H1 (cell line): Measurements from ENCODE around the gene EIF4E. TPM values are rescaled to one million over a fixed set of nuclear protein-coding genes. Genes with fewer than 3 reads are reported as not detected.

ENCODE experiments used
- CTCF ChIA-PET: fragments of 300-600 bp; sonication (Branson Sonifier 250); formaldehyde crosslinking; loops from one replicate; lab custom pipeline; 2021; ENCODE audit not compliant: partially characterized antibody; lab: Charles Lee
- POLR2A ChIA-PET: fragments of 300-600 bp; sonication (Branson Sonifier 250); formaldehyde crosslinking; loops from one replicate; lab custom pipeline; 2021; ENCODE audit warnings: inconsistent platforms; ENCODE audit not compliant: partially characterized antibody; lab: Charles Lee
- DNase-seq, 2 experiments: peaks; one replicate each; pipeline versions ENCODE4 v3.0.0 to v3.0.0-alpha.2; 2010 to 2022; ENCODE audit warnings: low spot score in 2 of 2, low read depth in 1 of 2, mixed read lengths in 1 of 2
- FAIRE-seq: peaks from 2 replicates; lab custom pipeline; 2011; peaks lifted over from hg19 to GRCh38; lab: Jason Lieb, UNC
- H2AFZ ChIP-seq: 2 replicates; pipeline ENCODE4 v1.8.1; 2012; ENCODE audit warnings: low read length, inconsistent platforms
- H2AK5ac ChIP-seq: 2 replicates; pipeline ENCODE4 v1.6.1; 2013; ENCODE audit warnings: low read depth, low read length
- H2BK120ac ChIP-seq: replicated peaks from 2 replicates; pipeline ENCODE3; 2013; ENCODE audit warnings: low read depth, low read length, inconsistent platforms
- H2BK12ac ChIP-seq: 2 replicates; pipeline ENCODE4 v1.6.1; 2013; ENCODE audit warnings: low read depth, low read length
- H2BK15ac ChIP-seq: 2 replicates; pipeline ENCODE4 v1.6.1; 2013; ENCODE audit warnings: low read length
- H2BK20ac ChIP-seq: 2 replicates; pipeline ENCODE4 v1.6.1; 2013; ENCODE audit warnings: low read length
- H2BK5ac ChIP-seq: 2 replicates; pipeline ENCODE4 v1.6.1; 2013; ENCODE audit warnings: low read depth, low read length
- H3K14ac ChIP-seq: 2 replicates; pipeline ENCODE4 v1.6.1; 2013; ENCODE audit warnings: inconsistent platforms; ENCODE audit not compliant: insufficient read length
- H3K18ac ChIP-seq: 2 replicates; pipeline ENCODE4 v1.6.1; 2013; ENCODE audit warnings: low read length; ENCODE audit errors: extremely low read depth
- H3K23ac ChIP-seq: 2 replicates; pipeline ENCODE4 v1.6.1; 2013; ENCODE audit warnings: inconsistent platforms; ENCODE audit not compliant: insufficient read length
- H3K23me2 ChIP-seq: 2 replicates; pipeline ENCODE4 v1.6.1; 2013; ENCODE audit warnings: low read depth, low read length
- H3K27ac ChIP-seq: 2 replicates; pipeline ENCODE4 v1.6.1; 2011; ENCODE audit warnings: low read depth, low read length, inconsistent platforms
- H3K27me3 ChIP-seq, 4 experiments: replicated peaks in 1 of 4; 1 replicate in 1 of 4; 2 replicates in 3 of 4; pipeline versions ENCODE4 v1.6.1 to v1.8.1; 2011 to 2013; ENCODE audit warnings: low read length in 3 of 4, mild to moderate bottlenecking in 3 of 4, inconsistent platforms in 2 of 4, mixed read lengths in 2 of 4, moderate library complexity in 1 of 4; ENCODE audit not compliant: control insufficient read depth in 3 of 4, insufficient read depth in 3 of 4; ENCODE audit errors: extremely low read depth in 1 of 4
- H3K36me3 ChIP-seq, 4 experiments: 2 replicates each; pipeline versions ENCODE4 v1.6.1 to v1.8.1; 2011 to 2013; ENCODE audit warnings: mild to moderate bottlenecking in 4 of 4, low read length in 3 of 4, moderate library complexity in 2 of 4, control low read depth in 1 of 4, inconsistent platforms in 1 of 4; ENCODE audit not compliant: insufficient read depth in 4 of 4, control insufficient read depth in 2 of 4
- H3K4ac ChIP-seq: replicated peaks from 2 replicates; pipeline ENCODE3; 2013; ENCODE audit warnings: low read length, low read depth, mixed read lengths, inconsistent platforms; ENCODE audit not compliant: insufficient read length
- H3K4me1 ChIP-seq, 4 experiments: replicated peaks in 1 of 4; 1 replicate in 1 of 4; 2 replicates in 3 of 4; pipeline versions ENCODE4 v1.6.1 to v1.8.1; 2011 to 2013; ENCODE audit warnings: low read length in 3 of 4, inconsistent platforms in 2 of 4, mixed read lengths in 1 of 4; ENCODE audit not compliant: insufficient read depth in 4 of 4, control insufficient read depth in 3 of 4
- H3K4me2 ChIP-seq, 2 experiments: 2 replicates each; pipeline versions ENCODE4 v1.6.1 to v1.8.1; 2011 to 2013; ENCODE audit warnings: low read depth in 2 of 2, low read length in 2 of 2, control low read depth in 1 of 2, inconsistent platforms in 1 of 2, mild to moderate bottlenecking in 1 of 2; ENCODE audit not compliant: insufficient read depth in 1 of 2
- H3K4me3 ChIP-seq, 4 experiments: fragments of 200-600, 300-600 bp in 1 of 4; sonication (generic), shearing (Covaris generic), sonication (Bioruptor Twin) in 1 of 4; 2 replicates each; pipeline versions ENCODE4 v1.5.1 to v1.8.1; 2011 to 2016; ENCODE audit warnings: low read length in 4 of 4, low read depth in 3 of 4, control low read depth in 2 of 4, inconsistent platforms in 2 of 4, mild to moderate bottlenecking in 2 of 4, mixed read lengths in 1 of 4, moderate library complexity in 1 of 4; ENCODE audit not compliant: insufficient read depth in 2 of 4; ENCODE audit errors: extremely low read depth in 1 of 4
- H3K56ac ChIP-seq: replicated peaks from 2 replicates; pipeline ENCODE3; 2013; ENCODE audit warnings: low read depth, mild to moderate bottlenecking, mixed read lengths, low read length, inconsistent platforms; ENCODE audit not compliant: insufficient read length
- H3K79me1 ChIP-seq: 2 replicates; pipeline ENCODE4 v1.6.1; 2013; ENCODE audit warnings: low read depth, low read length, control low read depth
- H3K79me2 ChIP-seq, 2 experiments: 2 replicates each; pipeline versions ENCODE4 v1.6.1 to v1.8.1; 2012 to 2013; ENCODE audit warnings: low read length in 2 of 2, mild to moderate bottlenecking in 2 of 2, inconsistent platforms in 1 of 2; ENCODE audit not compliant: insufficient read depth in 2 of 2, control insufficient read depth in 1 of 2
- H3K9ac ChIP-seq, 4 experiments: replicated peaks in 1 of 4; 1 replicate in 1 of 4; 2 replicates in 3 of 4; pipeline versions ENCODE4 v1.6.1 to v1.8.1; 2011 to 2013; ENCODE audit warnings: low read depth in 3 of 4, low read length in 3 of 4, control low read depth in 2 of 4, mild to moderate bottlenecking in 2 of 4, moderate library complexity in 2 of 4, inconsistent platforms in 1 of 4; ENCODE audit errors: extremely low read depth in 1 of 4
- H3K9me3 ChIP-seq, 2 experiments: 2 replicates each; pipeline versions ENCODE4 v1.6.1 to v1.8.1; 2012 to 2013; ENCODE audit warnings: mild to moderate bottlenecking in 2 of 2, moderate library complexity in 2 of 2, control low read depth in 1 of 2, inconsistent platforms in 1 of 2, low read depth in 1 of 2, low read length in 1 of 2, mixed read lengths in 1 of 2; ENCODE audit not compliant: insufficient read depth in 2 of 2
- H4K20me1 ChIP-seq, 2 experiments: replicated peaks in 1 of 2; 2 replicates each; pipeline versions ENCODE3 to v1.8.1; 2011 to 2013; ENCODE audit warnings: inconsistent platforms in 2 of 2, low read length in 2 of 2, mild to moderate bottlenecking in 1 of 2; ENCODE audit not compliant: insufficient read depth in 2 of 2, control insufficient read depth in 1 of 2
- H4K5ac ChIP-seq: 2 replicates; pipeline ENCODE4 v1.6.1; 2013; ENCODE audit warnings: low read length, low read depth, mixed read lengths, inconsistent platforms; ENCODE audit not compliant: insufficient read length
- H4K8ac ChIP-seq: 2 replicates; pipeline ENCODE4 v1.8.0; 2013; ENCODE audit warnings: mild to moderate bottlenecking, moderate library complexity, low read length, inconsistent platforms; ENCODE audit not compliant: insufficient read depth; ENCODE audit errors: extremely low read depth
- H4K91ac ChIP-seq: replicated peaks from 2 replicates; pipeline ENCODE3; 2013; ENCODE audit warnings: low read length, mixed read lengths, inconsistent platforms; ENCODE audit not compliant: insufficient read length
- ASH2L ChIP-seq: fragments of 200-600, 300-600 bp; sonication (generic); IDR thresholded peaks from one replicate; pipeline ENCODE4 v1.7.1; 2017; ENCODE audit warnings: low read length
- BACH1 ChIP-seq: IDR thresholded peaks from 2 replicates; pipeline ENCODE4 v1.6.1; 2012; ENCODE audit warnings: low read length, improper control_type of control experiment
- BRCA1 ChIP-seq: IDR thresholded peaks from 2 replicates; pipeline ENCODE4 v1.6.1; 2012; ENCODE audit warnings: low read depth, low read length, improper control_type of control experiment
- CBX5 ChIP-seq: fragments of 300-800, 300-1000 bp; sonication (generic); IDR thresholded peaks from 2 replicates; pipeline ENCODE4 v1.7.1; 2016; ENCODE audit warnings: antibody characterized with exemption, low read length, low read depth
- EGR1 ChIP-seq: IDR thresholded peaks from 2 replicates; pipeline ENCODE4 v1.6.1; 2011; ENCODE audit warnings: low read depth, low read length, borderline replicate concordance
- FOSL1 ChIP-seq: IDR thresholded peaks from 2 replicates; pipeline ENCODE4 v1.6.1; 2011; ENCODE audit warnings: mild to moderate bottlenecking, low read depth, low read length, moderate library complexity; ENCODE audit not compliant: insufficient read depth
- GTF2F1 ChIP-seq: IDR thresholded peaks from 2 replicates; pipeline ENCODE4 v1.6.1; 2012; ENCODE audit warnings: low read depth, low read length, improper control_type of control experiment, borderline replicate concordance
- JUND ChIP-seq: IDR thresholded peaks from 2 replicates; pipeline ENCODE4 v1.6.1; 2011; ENCODE audit warnings: mild to moderate bottlenecking, improper control_type of control experiment, low read length
- KDM1A ChIP-seq: fragments of 200-600, 300-600 bp; sonication (generic); IDR thresholded peaks from 2 replicates; pipeline ENCODE4 v1.7.1; 2016; ENCODE audit warnings: mild to moderate bottlenecking, low read length, borderline replicate concordance
- POU5F1 ChIP-seq: IDR thresholded peaks from 2 replicates; pipeline ENCODE4 v1.6.1; 2011; ENCODE audit warnings: low read depth, mild to moderate bottlenecking, low read length, moderate library complexity
- RFX5 ChIP-seq: IDR thresholded peaks from 2 replicates; pipeline ENCODE4 v1.6.1; 2011; ENCODE audit warnings: low read depth, low read length, improper control_type of control experiment, borderline replicate concordance
- SIRT6 ChIP-seq: IDR thresholded peaks from one replicate; pipeline ENCODE4 v1.7.1; 2012; ENCODE audit warnings: low read length, inconsistent platforms
- YY1 ChIP-seq: IDR thresholded peaks from 2 replicates; pipeline ENCODE4 v1.6.1; 2011; ENCODE audit warnings: low read depth, mild to moderate bottlenecking, low read length
- ZNF274 ChIP-seq: IDR thresholded peaks from 2 replicates; pipeline ENCODE4 v1.7.0; 2012; ENCODE audit warnings: low read length, borderline replicate concordance; ENCODE audit errors: extremely low read depth
- WGBS, 2 experiments: shearing (Covaris generic) in 1 of 2; methylation state at CpG; one replicate each; pipeline versions ENCODE4 v1.1.6 to v1.1.7; 2013 to 2015; ENCODE audit warnings: low lambda C conversion rate in 2 of 2, mixed read lengths in 2 of 2, inconsistent platforms in 1 of 2, low coverage in 1 of 2, missing lambda C conversion rate in 1 of 2; ENCODE audit not compliant: insufficient replicate concordance in 2 of 2, insufficient coverage in 1 of 2, insufficient read length in 1 of 2; ENCODE audit errors: extremely low coverage in 1 of 2, missing lambda C conversion rate in 1 of 2; 5-methylcytosine and 5-hydroxymethylcytosine counted together
- polyA plus RNA-seq, 7 experiments: library from polyadenylated mRNA; depleted of rRNA in 3 of 7; stranded (reverse) in 5 of 7; unstranded in 2 of 7; fragments of >200 nt in 5 of 7; fragments of 200-250 nt in 2 of 7; gene quantifications; 1 replicate in 5 of 7; 2 replicates in 1 of 7; 4 replicates in 1 of 7; pipeline versions ENCODE4 v1.2.1 to v1.2.3, GENCODE V29; 2011 to 2013; ENCODE audit warnings: missing spikeins in 2 of 7, mixed read lengths in 2 of 7
- total RNA-seq: library from RNA; stranded (reverse); fragmentation: NEBNext Ultra II Directional; extraction: Animal tissue kit (Norgen Biotek cat#: 25700); gene quantifications from 2 replicates; pipeline ENCODE4 v1.2.1, GENCODE V29; 2021

EIF4E gene
- total and polyA plus RNA-seq, 2 of the 8 experiments (the other 6 are each of a cell fraction or from before 2014, with no cell fraction given) = 59.6 to 185 TPM

- Histone ChIP-seq H2BK120ac (no peak overlapping the region), H2BK20ac (no peak overlapping the region), H4K91ac (no peak overlapping the region), H4K8ac (no peak overlapping the region), H3K9ac (no peak overlapping the region; a peak in 1 of 7 replicates), H3K56ac (no peak overlapping the region), H3K23me2 (no peaks in the 10 kb centered on the region), H4K5ac (no peak overlapping the region), H3K4me2 (no peak overlapping the region), H2AK5ac (no peak overlapping the region), H3K27me3 (no peaks in the 10 kb centered on the region), H3K79me2 (no peaks in the 10 kb centered on the region), H2BK12ac (no peak overlapping the region), H2BK15ac (no peak overlapping the region), H2AFZ (peak overlapping the region; percentile 94), H3K79me1 (no peaks in the 10 kb centered on the region), H3K23ac (no peak overlapping the region), H3K27ac (no peak overlapping the region), H4K20me1 (no peaks in the 10 kb centered on the region), H3K4me1 (no peaks in the 10 kb centered on the region; a peak in 1 of 7 replicates), H3K18ac (no peak overlapping the region), H3K4ac (no peak overlapping the region), H3K9me3 (no peaks in the 10 kb centered on the region), H3K36me3 (no peaks in the 10 kb centered on the region), H3K4me3 (no peak overlapping the region), H2BK5ac (no peak overlapping the region), H3K14ac (no peak overlapping the region)
- ChIA-PET POLR2A (interaction anchor here (0.6 to 1.1 kb wide), 3 partner anchors 25 to 42 kb away, joined by 3 read pairs; partner anchors contain the start of genes EIF4E and METAP1), CTCF (no interaction called here)
- WGBS, 2 experiments = 80% methylated on average over 1 of the region's 1 CpG; no CpG with 5 or more reads in 1 of the 2 experiments
- FAIRE-seq (no peak), DNase-seq (no peak)
- TF ChIP-seq FOSL1 = no peak
- TF ChIP-seq EGR1 = no peak
- TF ChIP-seq KDM1A = no peak
- TF ChIP-seq POU5F1 = no peak
- no peak for TF ChIP-seq ASH2L
- no peak for TF ChIP-seq CBX5
- no peak for TF ChIP-seq YY1
- no peak for TF ChIP-seq SIRT6
- TF ChIP-seq BACH1 = no peak
- no peak for TF ChIP-seq RFX5
- TF ChIP-seq ZNF274 = no peak
- TF ChIP-seq BRCA1 = no peak
- no peak for TF ChIP-seq JUND
- TF ChIP-seq GTF2F1 = no peak
Observed at GRCh38 chr4:98969878-98970785, 41.2 kb upstream of the EIF4E start.
